SU-DHL-6 (cell line): Measurements from ENCODE around the gene CORO7.

ENCODE experiments used
- H2AFZ ChIP-seq: fragments of 200-600 bp; sonication (generic); 2 replicates; pipeline ENCODE4 v1.6.1; 2014; ENCODE audit warnings: low read depth, mild to moderate bottlenecking, moderate library complexity, mixed read lengths, antibody characterized with exemption, low read length; ENCODE audit not compliant: severe bottlenecking
- H3F3A ChIP-seq: fragments of 200-600 bp; shearing (Covaris generic); 2 replicates; pipeline ENCODE4 v1.6.0; 2016; ENCODE audit warnings: antibody characterized with exemption, mild to moderate bottlenecking; ENCODE audit not compliant: insufficient read depth
- H3K27ac ChIP-seq: fragments of 200-600 bp; sonication (generic); 2 replicates; pipeline ENCODE4 v1.5.1; 2016; ENCODE audit warnings: low read depth, mild to moderate bottlenecking, low read length, moderate library complexity, mixed read lengths
- H3K27me3 ChIP-seq: fragments of 200-600 bp; sonication (generic), shearing (Covaris generic); 2 replicates; pipeline ENCODE4 v1.6.0; 2014; ENCODE audit warnings: mild to moderate bottlenecking, low read length
- H3K36me3 ChIP-seq: fragments of 200-600 bp; sonication (generic); 2 replicates; pipeline ENCODE4 v1.6.1; 2014; ENCODE audit warnings: mild to moderate bottlenecking, low read length, mixed read lengths
- H3K4me2 ChIP-seq: fragments of 300-600, 200-600 bp; shearing (Covaris generic), sonication (generic); 2 replicates; pipeline ENCODE4 v1.6.0; 2014; ENCODE audit warnings: low read length, low read depth, mild to moderate bottlenecking; ENCODE audit not compliant: poor library complexity, severe bottlenecking
- H3K4me3 ChIP-seq: fragments of 200-600 bp; sonication (generic); 2 replicates; pipeline ENCODE4 v1.5.1; 2014; ENCODE audit warnings: antibody characterized with exemption, low read length, mild to moderate bottlenecking, mixed read lengths; ENCODE audit not compliant: insufficient read depth, poor library complexity, severe bottlenecking
- H3K79me2 ChIP-seq: fragments of 200-600 bp; sonication (generic); 2 replicates; pipeline ENCODE4 v1.6.1; 2014; ENCODE audit warnings: mild to moderate bottlenecking, low read length, moderate library complexity; ENCODE audit not compliant: insufficient read depth
- H3K9ac ChIP-seq: fragments of 200-600 bp; sonication (generic); 2 replicates; pipeline ENCODE4 v1.7.0; 2014; ENCODE audit warnings: mild to moderate bottlenecking, low read length
- H3K9me2 ChIP-seq: fragments of 200-600 bp; sonication (generic); replicated peaks from 2 replicates; pipeline ENCODE4 v1.6.1; 2014; ENCODE audit warnings: low read length; ENCODE audit not compliant: insufficient read depth
- H3K9me3 ChIP-seq: fragments of 200-600 bp; sonication (generic); 2 replicates; pipeline ENCODE4 v1.6.1; 2014; ENCODE audit warnings: low read length, mixed read lengths; ENCODE audit not compliant: insufficient read depth
- H4K20me1 ChIP-seq: fragments of 200-600 bp; sonication (generic); 2 replicates; pipeline ENCODE4 v1.6.1; 2014; ENCODE audit warnings: low read depth, mild to moderate bottlenecking, antibody characterized with exemption, low read length, moderate library complexity, mixed read lengths
- CTCF ChIP-seq: fragments of 200-600 bp; sonication (generic); IDR thresholded peaks from one replicate; pipeline ENCODE4 v1.5.1; 2017; ENCODE audit warnings: antibody characterized with exemption, mild to moderate bottlenecking, low read length, moderate library complexity; ENCODE audit not compliant: insufficient read depth, poor library complexity, severe bottlenecking
- EZH2phosphoT487 ChIP-seq: fragments of 200-600 bp; sonication (generic), shearing (Covaris generic); conservative IDR thresholded peaks from 2 replicates; pipeline ENCODE4 v1.6.1; 2018; ENCODE audit warnings: mild to moderate bottlenecking, antibody characterized with exemption, low read length, moderate library complexity, mixed read lengths

Gene CORO7

GRCh38 chr16:4347765-4348509 is 68.5 kb downstream of the CORO7 start:
- peaks cover 75% of the 10 kb centered on the region for H3K79me2 ChIP-seq
- no peak overlapping the region for H3K4me2 ChIP-seq

GRCh38 chr16:4347010-4347409 is 69.4 kb downstream of the CORO7 start:
- no peak for TF ChIP-seq EZH2phosphoT487
- TF ChIP-seq CTCF: no peak
- no peaks in the 10 kb centered on the region for H3K9me2 ChIP-seq
- H3K79me2 ChIP-seq: peaks cover 79% of the 10 kb centered on the region
- no peaks in the 10 kb centered on the region for H3K27me3 ChIP-seq
- no peaks in the 10 kb centered on the region; the same call in 1 of the 2 replicates for H4K20me1 ChIP-seq
- no peaks in the 10 kb centered on the region for H3K9me3 ChIP-seq
- H3F3A ChIP-seq: peaks cover 10% of the 10 kb centered on the region; the same call in 1 of the 2 replicates
- H3K9ac ChIP-seq: no peak overlapping the region
- no peak overlapping the region for H3K27ac ChIP-seq
- H3K4me2 ChIP-seq: no peak overlapping the region
- H3K36me3 ChIP-seq: no peaks in the 10 kb centered on the region
- H3K4me3 ChIP-seq: no peak overlapping the region
- H2AFZ ChIP-seq: no peak overlapping the region

More at GRCh38 chr16:4347765-4348509, 68.5 kb downstream of the CORO7 start:
- Histone ChIP-seq H3K9me3 (no peaks in the 10 kb centered on the region), H2AFZ (no peak overlapping the region), H3K36me3 (no peaks in the 10 kb centered on the region), H3K4me3 (no peak overlapping the region), H3K27ac (no peak overlapping the region), H3K9ac (no peak overlapping the region), H4K20me1 (no peaks in the 10 kb centered on the region; the same call in 1 of the 2 replicates), H3F3A (peaks cover 12% of the 10 kb centered on the region; the same call in 1 of the 2 replicates), H3K27me3 (no peaks in the 10 kb centered on the region), H3K9me2 (no peaks in the 10 kb centered on the region)
- TF ChIP-seq EZH2phosphoT487 (no peak), CTCF (no peak)

GRCh38 chr16:4345836-4346781 is 70.3 kb downstream of the CORO7 start:
- H3K27ac ChIP-seq: no peak overlapping the region

More at GRCh38 chr16:4345836-4346781, 70.3 kb downstream of the CORO7 start:
- H4K20me1 ChIP-seq: no peaks in the 10 kb centered on the region; the same call in 1 of the 2 replicates
- H3K36me3 ChIP-seq: no peaks in the 10 kb centered on the region
- no peak overlapping the region for H3K9ac ChIP-seq
- peaks cover 8% of the 10 kb centered on the region; the same call in 1 of the 2 replicates for H3F3A ChIP-seq
- TF ChIP-seq CTCF: no peak
- TF ChIP-seq EZH2phosphoT487: no peak
- H3K27me3 ChIP-seq: no peaks in the 10 kb centered on the region
- H3K4me2 ChIP-seq: no peak overlapping the region
- H3K9me2 ChIP-seq: no peaks in the 10 kb centered on the region
- H3K9me3 ChIP-seq: no peaks in the 10 kb centered on the region
- H2AFZ ChIP-seq: no peak overlapping the region
- H3K4me3 ChIP-seq: no peak overlapping the region
- H3K79me2 ChIP-seq: peaks cover 79% of the 10 kb centered on the region
